Erythroblast (primary cell): ENCODE results near the gene ITGA5.

Experiments
- DNase-seq, 2 experiments: peaks; one replicate each; lab custom pipeline; 2025; lab: John Stamatoyannopoulos, UW
- GATA1 ChIP-seq: IDR thresholded peaks from 2 replicates; pipeline ENCODE4 v1.6.1; 2011; ENCODE audit warnings: low read depth, mild to moderate bottlenecking, control low read depth, low read length, moderate library complexity
- POLR2A ChIP-seq: IDR thresholded peaks from 2 replicates; pipeline ENCODE4 v1.6.1; 2011; ENCODE audit warnings: mild to moderate bottlenecking, low read length

The ITGA5 gene

DNA sequence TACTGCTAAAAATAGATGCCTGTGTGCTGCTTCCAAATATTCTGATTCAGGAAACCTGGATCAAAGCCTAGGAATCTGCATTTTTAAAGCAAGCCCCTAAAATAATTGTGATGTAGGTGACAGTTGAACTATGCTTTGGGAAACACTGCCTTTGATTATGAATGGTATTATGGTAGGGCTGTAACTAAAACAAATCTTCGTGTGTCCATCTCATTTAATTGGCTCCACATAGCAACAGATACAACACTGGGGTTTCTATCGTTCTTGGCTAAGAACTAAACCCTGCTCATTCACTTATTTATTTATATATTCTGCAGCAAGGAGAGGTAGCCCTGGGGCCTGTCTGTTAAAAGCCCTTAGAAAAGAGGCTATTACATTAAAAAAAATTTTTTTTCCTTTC is 23.0 kb upstream of the ITGA5 start:
- no peak for TF ChIP-seq POLR2A
- TF ChIP-seq GATA1, result no peak
- DNase-seq, result no peak

DNA sequence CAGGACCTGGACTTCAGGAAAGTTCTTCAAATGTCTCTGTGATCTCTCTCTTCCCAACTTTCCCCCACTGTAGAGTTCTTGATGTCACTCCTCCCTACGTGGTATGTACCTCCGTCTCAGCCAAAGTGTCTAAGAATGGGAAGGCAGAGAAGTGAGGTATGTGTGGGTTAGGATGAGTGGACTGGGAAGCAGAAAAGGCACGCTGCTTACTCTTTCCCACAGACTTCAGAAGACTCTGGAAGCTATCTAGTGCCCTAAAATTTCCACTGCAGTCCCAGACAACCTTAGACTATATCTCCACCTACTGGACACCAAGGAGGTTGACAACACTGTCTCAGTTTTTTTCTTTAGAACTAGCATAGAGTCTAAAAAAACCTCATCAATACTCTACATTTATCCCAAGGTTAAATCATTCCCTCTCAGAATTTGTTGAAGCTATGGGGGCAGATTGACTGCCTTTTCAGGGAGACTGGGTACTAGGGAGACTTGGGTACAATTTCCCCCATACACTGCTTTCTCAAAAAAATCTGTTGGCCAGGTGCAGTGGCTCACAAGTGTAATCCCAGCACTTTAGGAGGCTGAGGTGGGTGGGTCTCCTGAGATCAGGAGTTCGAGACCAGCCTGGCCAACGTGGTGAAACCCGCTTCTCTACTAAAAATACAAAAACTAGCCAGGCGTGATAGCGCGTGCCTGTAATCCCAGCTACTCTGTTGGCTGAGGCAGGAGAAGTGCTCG is 20.6 kb upstream of the ITGA5 start:
- peak; percentile 45 to 68 for DNase-seq
- no peak for TF ChIP-seq POLR2A
- no peak for TF ChIP-seq GATA1

DNA sequence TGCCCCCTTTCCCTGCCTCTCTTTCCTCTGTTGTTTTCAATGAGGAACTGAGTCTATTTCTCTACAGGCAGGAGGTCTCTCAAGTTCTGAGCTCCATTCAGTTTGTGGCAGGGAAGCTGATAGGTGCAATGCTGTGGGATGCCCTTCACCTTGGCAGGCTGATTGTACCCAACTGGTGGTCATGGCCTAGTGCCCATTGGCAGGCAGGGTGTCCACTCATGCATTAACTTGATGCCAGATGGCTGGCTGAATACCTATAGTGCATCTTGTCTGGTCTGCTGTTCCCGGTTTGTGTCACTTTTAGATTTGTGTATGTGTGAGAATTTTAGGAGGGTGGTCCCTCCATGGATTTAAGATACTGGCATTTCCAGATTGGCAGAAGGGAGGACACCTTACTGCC is 20.0 kb upstream of the ITGA5 start:
- DNase-seq, result no peak
- TF ChIP-seq GATA1, result no peak
- TF ChIP-seq POLR2A, result no peak

DNA sequence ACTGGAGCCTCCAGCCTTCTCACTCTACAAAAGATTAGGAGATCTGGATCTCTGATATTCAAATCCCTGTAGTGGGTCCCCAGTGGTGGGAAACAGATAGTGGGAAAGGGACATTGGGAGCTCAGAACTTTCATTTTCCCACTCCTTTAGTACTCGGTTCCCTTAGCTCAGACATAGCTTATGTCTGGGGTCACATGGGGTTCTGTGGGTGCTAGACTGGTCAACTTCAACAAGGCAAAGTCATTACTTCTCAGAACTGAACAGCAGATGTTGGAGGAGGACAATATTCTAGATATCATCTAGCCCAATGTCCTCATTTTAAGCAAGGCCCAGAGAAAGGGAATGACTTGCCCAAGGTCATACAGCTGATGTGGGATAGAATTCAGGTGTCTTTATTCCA is 19.5 kb upstream of the ITGA5 start:
- DNase-seq, result no peak
- TF ChIP-seq POLR2A (no peak), GATA1 (no peak)

DNA sequence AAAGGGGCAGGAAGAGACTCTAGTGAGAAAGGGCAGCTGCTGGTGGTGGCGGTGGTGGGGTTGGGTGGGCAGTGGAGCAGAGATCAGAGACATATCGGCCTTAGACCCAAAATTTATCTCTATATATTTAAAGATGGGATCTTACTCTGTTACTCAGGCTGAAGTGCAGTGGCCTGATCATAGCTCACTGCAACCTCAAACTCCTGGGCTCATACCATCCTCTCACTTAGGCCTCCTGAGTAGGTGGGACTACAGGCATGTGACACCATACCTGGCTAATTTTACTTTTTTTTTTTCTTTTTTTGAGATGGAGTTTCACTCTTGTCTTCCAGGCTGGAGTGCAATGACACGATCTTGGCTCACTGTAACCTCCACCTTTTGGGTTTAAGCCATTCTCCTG is 18.6 kb upstream of the ITGA5 start:
- TF ChIP-seq POLR2A, result no peak
- no peak for TF ChIP-seq GATA1
- DNase-seq, result no peak

DNA sequence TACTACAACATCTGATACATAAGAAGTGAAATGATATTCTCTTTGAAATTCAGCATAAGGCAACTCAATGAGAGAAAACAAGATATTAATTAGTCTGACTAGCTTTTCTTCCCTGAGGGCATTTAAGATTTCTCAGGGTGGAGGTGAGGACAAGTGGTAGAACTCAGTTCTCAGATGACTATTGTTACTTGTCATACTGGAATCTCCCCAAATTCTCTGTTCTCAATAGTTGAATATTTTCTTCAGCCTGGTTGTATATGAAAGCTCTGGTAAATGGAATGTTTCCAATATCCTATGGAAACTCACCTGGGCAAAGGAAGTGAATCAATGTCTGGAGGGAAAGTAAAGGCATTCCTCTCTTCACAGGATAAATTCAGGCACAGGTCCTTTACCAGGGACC is 18.2 kb upstream of the ITGA5 start:
- TF ChIP-seq GATA1 (no peak), POLR2A (no peak)
- DNase-seq, result no peak

DNA sequence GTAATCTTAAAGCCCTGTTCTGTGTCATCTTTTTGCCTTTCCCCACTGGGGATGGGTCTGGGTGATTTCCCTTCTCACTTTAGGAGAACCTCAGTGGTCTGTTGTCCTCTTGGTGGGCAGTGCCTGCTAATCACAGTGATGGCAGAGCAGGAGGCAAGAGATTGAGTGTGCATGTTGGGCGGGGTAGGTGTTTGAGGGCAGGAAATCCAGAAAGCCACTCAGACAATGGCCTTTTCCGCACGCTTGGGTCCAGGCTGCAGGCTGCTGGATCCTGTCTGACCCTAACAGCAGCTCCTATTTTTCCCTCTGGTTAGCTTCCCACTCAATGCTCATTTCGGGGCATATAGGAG is 13.7 kb upstream of the ITGA5 start:
- no peak for TF ChIP-seq POLR2A
- no peak for TF ChIP-seq GATA1
- no peak for DNase-seq

DNA sequence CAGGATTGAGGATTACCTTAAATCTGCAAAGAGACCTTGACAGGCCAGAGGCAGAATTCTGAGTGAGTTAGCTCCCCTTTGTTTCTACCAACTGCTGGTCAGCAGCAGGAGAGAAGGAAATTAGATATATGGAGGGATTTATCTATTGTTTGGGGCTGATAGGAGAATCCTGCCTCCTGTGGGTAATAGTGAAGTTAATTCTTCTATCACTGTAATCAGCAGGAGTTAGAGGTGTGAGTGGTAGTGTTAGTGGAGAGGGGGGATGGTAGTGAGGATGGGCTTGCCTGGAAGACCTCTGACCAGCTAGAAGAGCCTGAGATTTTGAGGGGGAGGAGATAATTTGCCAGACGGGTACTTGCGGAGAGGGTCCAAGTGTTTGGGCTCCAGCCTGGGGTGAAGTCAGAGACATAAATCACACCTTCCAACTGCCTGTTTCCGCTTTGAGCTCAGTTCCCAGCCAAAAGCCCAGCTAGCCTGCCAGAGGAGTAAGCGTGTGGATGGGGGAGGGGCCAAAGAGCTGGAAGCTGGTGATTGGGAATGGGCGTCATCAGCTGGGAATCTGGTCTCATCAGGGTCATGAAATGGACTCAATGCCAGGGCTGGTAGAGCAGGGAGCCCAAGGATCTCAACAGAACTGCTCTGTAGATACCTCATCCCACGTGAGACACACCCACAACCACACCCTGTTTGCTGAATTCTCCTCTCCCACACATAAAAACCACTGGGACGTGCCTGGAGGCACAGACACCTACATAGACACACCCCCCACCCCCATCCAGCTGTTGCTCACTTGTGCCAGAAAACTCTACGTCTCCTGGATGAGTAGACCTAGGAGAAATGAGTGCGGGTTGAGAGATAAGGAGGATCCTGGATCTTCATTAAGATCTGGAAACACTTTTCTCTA is 13.1 kb upstream of the ITGA5 start:
- TF ChIP-seq GATA1 (no peak), POLR2A (no peak)
- DNase-seq, result no peak

DNA sequence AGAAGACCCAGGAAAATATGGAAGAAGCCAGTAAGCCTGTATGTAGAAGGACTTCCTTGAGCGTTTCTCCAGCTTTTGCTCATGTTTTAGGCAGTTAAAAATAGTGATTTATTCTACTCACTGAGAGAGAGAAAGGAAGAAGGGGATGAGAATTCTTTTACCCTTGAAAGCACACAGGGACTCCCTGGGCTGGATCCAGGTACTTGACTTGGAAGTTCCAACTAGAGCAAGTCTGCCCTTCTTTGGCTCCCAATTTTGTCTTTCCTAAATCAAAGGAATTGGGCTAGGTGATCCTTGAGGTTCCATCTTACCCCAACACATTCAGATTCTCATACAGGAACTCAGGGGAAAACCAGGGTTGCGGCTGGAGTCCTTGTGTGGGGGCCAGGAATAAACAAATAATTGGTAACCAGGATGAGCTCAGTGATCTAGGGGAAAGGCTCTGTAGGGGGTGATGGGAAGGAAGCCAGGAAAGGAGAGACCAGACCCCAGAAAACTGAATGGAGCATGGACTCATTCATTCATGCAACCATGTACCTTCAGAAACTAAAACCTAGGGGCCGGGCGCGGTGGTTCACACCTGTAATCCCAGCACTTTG is 11.5 kb upstream of the ITGA5 start:
- DNase-seq, result no peak

DNA sequence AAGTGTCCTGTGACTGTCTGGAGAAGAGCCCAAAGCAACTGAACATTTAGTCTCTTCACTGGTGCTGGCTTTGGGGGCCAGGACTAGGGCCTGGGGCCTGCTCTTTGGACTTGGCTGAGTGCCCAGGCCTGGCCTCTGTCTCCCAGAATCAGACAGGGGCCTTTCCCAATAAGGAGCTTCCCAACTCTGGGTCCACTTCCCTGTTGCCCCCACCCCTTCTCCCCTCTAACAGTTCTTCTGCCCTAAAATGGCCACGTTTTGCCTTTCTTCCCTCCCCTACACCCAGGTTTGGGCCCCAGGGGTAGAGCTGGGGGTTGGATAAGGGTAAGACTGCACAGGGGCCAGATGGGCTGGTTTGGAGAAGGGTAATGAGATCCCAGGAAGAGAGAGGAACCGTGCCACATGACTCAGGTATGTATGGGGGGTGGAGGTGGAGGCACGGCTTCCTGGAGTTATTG is 10.0 kb upstream of the ITGA5 start:
- TF ChIP-seq POLR2A (no peak), GATA1 (no peak)
- DNase-seq, result no peak

More for the DNA sequence above, 11.5 kb upstream of the ITGA5 start:
- no peak for TF ChIP-seq POLR2A
- TF ChIP-seq GATA1, result no peak

DNA sequence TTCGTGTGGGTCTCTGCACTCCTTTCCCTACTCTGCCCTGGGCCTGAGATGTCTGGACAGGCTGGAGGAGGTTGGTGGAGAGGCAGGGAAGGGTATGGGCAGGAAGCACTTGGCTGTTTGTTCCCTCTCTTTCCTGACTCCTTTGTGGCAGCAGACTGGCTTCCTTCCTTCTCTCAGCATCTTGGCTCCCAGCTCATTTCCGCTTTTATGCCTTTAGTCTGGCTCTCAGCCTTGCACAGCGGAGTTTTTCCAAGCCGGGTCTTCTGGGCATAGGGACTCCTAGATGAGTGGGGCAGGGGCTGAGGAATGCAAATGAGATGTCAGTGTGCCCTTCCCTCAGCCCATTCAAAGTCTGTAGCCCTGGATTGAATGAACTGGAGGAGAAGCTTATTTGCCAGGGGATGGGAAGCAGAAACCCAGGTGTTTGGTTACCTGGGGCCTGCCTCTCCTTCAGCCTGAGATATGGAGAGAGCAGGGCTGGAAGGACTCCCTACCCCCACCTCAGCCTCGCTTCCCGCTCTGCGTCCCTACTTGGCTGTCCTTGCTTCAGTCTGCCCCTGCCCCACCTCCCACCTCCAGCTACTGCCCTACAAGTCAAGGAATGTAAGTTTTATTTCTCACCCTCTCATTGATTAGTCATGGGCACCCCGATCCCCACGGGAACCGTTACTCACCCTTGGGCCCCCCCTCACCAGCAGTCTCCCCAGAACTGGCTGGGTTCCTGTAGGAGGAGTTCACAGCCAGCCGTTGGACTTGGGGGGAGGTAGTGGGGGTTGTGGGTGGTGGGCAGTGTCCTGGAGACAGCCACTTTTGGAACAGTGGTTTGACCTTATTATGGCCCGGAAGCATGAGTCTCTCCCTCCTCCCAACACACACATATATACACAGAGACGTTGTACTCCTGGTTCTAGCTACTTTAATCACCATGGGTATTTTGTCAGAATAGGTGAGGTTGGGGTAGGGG is 9.3 kb upstream of the ITGA5 start:
- no peak for DNase-seq

DNA sequence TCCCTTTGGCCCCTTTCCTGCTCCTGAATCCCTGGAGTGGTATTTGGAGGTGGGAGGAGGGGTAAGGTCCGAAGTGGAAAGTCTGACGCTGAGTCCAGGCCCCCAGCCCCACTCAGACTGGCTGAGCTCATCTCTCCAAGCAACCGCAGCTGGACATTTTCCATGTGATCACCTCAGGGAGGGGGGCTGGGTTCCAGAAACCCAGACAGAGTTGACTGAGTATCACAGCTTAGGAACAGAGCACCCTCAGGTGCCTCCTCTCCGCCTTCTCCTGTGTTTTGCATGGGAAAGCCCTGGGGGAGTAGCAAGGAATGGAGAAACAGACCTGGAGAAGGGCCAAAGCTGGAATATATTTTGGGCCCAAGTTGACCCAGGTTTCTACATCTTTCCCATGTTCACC is 8.0 kb upstream of the ITGA5 start:
- no peak for TF ChIP-seq GATA1
- DNase-seq, result no peak

More for the DNA sequence above, 9.3 kb upstream of the ITGA5 start:
- TF ChIP-seq POLR2A (no peak), GATA1 (no peak)

DNA sequence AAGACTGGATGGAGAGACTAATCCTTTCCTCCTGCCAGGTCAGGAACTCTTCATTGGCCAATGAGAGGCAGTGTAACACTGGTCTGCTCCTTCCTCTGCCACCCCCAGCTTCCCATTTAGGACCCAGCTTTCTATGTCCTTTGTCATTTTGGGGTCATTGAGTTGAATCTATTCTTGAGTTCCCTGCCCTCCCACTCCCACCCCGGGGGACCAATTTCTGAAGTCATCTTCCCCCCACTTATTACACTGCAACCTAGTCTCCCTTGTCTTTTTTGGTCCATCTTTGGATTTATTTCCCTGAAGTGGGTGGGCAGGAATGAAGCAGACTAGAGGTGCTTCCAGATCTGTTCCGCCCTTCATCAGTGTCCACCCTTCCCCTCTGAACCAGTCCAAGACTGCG is 7.6 kb upstream of the ITGA5 start:
- TF ChIP-seq GATA1 (no peak), POLR2A (no peak)
- no peak for DNase-seq
